ENCODE results near the gene PEX11G. TPM values are rescaled to one million over a fixed set of nuclear protein-coding genes. Genes with fewer than 3 reads are reported as not detected.

The PEX11G gene
- total and polyA plus RNA-seq, 9 of the 15 experiments (the other 6 are each of a cell fraction or from before 2014, with no cell fraction given) = 0.07 to 3.2 (median 0.70) TPM; not detected in 1

DNA sequence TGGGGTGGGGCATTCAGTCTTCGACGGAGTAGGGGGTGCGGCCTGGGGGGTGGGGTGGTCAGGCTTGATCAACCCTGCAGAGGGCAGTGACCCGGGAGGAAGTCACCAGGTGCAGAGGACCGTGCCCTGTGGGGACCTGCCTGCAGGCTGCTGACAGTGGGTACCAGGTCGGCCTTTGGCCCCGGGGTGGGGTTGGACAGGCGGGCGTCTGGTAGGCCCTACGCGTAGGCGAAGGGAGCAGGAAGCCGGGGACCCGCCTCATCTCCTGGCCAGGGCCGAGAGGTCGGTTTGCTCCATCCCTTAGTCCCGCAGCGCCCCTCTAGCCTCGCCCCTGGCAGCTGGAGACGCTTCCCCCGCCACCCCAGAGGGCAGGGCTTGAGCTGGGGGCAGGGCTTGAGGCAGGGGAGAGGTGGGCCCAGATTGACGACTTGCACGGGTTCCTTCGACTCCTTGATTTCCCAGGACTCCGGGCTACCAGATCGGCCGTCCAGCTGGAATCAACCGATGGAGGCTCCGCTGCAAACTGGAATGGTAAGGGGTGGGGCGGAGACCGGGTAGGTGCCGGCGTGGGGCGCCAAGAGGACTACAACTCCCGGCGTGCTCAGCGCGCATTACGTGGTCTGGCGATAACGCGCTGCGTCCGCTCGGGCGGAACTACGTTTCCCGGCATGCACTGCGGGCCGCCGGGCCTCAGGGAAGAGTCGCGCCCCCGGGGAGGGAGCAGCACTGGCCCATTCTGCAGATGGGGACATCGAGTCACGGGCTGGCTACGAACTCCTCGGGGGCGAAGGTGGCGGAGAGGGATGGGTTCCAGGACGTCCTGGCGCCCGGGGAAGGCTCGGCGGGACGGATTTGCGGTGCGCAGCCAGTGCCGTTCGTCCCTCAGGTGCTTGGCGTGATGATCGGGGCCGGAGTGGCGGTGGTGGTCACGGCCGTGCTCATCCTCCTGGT lies 46.5 kb upstream of the PEX11G start, which contains the start of gene PNPLA6 (continued):
- TF ChIP-seq SP1 (CRISPR knock-in tag; IDR thresholded peaks at IDR 0.05) (peak; percentile 96), YBX1 (IDR thresholded peaks at IDR 0.05) (no peak), TRIM28 (IDR thresholded peaks at IDR 0.05) (no peak), POLR3G (IDR thresholded peaks at IDR 0.05; ENCODE audit: extremely low read depth, insufficient read length, insufficient replicate concordance) (no peak), ZNF239 (CRISPR knock-in tag; IDR thresholded peaks at IDR 0.05) (no peak), ZNF668 (CRISPR knock-in tag; IDR thresholded peaks at IDR 0.05) (no peak), LARP7 (IDR thresholded peaks at IDR 0.05) (no peak), DNMT1 (IDR thresholded peaks at IDR 0.05) (no peak)
- TF ChIP-seq, protein P1, sequence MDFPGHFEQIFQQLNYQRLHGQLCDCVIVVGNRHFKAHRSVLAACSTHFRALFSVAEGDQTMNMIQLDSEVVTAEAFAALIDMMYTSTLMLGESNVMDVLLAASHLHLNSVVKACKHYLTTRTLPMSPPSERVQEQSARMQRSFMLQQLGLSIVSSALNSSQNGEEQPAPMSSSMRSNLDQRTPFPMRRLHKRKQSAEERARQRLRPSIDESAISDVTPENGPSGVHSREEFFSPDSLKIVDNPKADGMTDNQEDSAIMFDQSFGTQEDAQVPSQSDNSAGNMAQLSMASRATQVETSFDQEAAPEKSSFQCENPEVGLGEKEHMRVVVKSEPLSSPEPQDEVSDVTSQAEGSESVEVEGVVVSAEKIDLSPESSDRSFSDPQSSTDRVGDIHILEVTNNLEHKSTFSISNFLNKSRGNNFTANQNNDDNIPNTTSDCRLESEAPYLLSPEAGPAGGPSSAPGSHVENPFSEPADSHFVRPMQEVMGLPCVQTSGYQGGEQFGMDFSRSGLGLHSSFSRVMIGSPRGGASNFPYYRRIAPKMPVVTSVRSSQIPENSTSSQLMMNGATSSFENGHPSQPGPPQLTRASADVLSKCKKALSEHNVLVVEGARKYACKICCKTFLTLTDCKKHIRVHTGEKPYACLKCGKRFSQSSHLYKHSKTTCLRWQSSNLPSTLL (IDR thresholded peaks at IDR 0.05) = no peak
- TF ChIP-seq, protein P2, sequence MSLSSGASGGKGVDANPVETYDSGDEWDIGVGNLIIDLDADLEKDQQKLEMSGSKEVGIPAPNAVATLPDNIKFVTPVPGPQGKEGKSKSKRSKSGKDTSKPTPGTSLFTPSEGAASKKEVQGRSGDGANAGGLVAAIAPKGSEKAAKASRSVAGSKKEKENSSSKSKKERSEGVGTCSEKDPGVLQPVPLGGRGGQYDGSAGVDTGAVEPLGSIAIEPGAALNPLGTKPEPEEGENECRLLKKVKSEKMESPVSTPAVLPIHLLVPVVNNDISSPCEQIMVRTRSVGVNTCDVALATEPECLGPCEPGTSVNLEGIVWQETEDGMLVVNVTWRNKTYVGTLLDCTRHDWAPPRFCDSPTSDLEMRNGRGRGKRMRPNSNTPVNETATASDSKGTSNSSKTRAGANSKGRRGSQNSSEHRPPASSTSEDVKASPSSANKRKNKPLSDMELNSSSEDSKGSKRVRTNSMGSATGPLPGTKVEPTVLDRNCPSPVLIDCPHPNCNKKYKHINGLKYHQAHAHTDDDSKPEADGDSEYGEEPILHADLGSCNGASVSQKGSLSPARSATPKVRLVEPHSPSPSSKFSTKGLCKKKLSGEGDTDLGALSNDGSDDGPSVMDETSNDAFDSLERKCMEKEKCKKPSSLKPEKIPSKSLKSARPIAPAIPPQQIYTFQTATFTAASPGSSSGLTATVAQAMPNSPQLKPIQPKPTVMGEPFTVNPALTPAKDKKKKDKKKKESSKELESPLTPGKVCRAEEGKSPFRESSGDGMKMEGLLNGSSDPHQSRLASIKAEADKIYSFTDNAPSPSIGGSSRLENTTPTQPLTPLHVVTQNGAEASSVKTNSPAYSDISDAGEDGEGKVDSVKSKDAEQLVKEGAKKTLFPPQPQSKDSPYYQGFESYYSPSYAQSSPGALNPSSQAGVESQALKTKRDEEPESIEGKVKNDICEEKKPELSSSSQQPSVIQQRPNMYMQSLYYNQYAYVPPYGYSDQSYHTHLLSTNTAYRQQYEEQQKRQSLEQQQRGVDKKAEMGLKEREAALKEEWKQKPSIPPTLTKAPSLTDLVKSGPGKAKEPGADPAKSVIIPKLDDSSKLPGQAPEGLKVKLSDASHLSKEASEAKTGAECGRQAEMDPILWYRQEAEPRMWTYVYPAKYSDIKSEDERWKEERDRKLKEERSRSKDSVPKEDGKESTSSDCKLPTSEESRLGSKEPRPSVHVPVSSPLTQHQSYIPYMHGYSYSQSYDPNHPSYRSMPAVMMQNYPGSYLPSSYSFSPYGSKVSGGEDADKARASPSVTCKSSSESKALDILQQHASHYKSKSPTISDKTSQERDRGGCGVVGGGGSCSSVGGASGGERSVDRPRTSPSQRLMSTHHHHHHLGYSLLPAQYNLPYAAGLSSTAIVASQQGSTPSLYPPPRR (CRISPR knock-in tag; IDR thresholded peaks at IDR 0.05; ENCODE audit: borderline replicate concordance) = peak; percentile 72; the same call in 1 of the 2 replicates
- TF ChIP-seq, protein P3, sequence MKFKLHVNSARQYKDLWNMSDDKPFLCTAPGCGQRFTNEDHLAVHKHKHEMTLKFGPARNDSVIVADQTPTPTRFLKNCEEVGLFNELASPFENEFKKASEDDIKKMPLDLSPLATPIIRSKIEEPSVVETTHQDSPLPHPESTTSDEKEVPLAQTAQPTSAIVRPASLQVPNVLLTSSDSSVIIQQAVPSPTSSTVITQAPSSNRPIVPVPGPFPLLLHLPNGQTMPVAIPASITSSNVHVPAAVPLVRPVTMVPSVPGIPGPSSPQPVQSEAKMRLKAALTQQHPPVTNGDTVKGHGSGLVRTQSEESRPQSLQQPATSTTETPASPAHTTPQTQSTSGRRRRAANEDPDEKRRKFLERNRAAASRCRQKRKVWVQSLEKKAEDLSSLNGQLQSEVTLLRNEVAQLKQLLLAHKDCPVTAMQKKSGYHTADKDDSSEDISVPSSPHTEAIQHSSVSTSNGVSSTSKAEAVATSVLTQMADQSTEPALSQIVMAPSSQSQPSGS (CRISPR knock-in tag; IDR thresholded peaks at IDR 0.05) = no peak
- TF ChIP-seq, protein P4, sequence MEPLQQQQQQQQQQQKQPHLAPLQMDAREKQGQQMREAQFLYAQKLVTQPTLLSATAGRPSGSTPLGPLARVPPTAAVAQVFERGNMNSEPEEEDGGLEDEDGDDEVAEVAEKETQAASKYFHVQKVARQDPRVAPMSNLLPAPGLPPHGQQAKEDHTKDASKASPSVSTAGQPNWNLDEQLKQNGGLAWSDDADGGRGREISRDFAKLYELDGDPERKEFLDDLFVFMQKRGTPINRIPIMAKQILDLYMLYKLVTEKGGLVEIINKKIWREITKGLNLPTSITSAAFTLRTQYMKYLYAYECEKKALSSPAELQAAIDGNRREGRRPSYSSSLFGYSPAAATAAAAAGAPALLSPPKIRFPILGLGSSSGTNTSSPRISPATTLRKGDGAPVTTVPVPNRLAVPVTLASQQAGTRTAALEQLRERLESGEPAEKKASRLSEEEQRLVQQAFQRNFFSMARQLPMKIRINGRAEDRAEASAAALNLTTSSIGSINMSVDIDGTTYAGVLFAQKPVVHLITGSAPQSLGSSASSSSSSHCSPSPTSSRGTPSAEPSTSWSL (CRISPR knock-in tag; IDR thresholded peaks at IDR 0.05; ENCODE audit: borderline replicate concordance) = no peak
- TF ChIP-seq, protein P5, sequence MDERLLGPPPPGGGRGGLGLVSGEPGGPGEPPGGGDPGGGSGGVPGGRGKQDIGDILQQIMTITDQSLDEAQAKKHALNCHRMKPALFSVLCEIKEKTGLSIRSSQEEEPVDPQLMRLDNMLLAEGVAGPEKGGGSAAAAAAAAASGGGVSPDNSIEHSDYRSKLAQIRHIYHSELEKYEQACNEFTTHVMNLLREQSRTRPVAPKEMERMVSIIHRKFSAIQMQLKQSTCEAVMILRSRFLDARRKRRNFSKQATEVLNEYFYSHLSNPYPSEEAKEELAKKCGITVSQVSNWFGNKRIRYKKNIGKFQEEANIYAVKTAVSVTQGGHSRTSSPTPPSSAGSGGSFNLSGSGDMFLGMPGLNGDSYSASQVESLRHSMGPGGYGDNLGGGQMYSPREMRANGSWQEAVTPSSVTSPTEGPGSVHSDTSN (CRISPR knock-in tag; IDR thresholded peaks at IDR 0.05; ENCODE audit: low read depth) = no peak
- TF ChIP-seq, protein P5 (tag; conservative IDR thresholded peaks at IDR 0.05; ENCODE audit: low read depth) = no peak

Data from K562 (cell line).